Vagina (tissue), 2 donors: ENCODE measurements around the gene EXD3.

Experiments
- POLR2A ChIP-seq, 2 donors: fragments of 450-650 bp; IDR thresholded peaks; one replicate each; pipeline ENCODE4 v1.6.1; 2017; ENCODE audit warnings: antibody characterized with exemption in 2 of 2, mild to moderate bottlenecking in 2 of 2, moderate library complexity in 2 of 2
- POLR2AphosphoS5 ChIP-seq, 2 donors: sonication (generic); formaldehyde crosslinking; IDR thresholded peaks; one replicate each; pipeline ENCODE4 v1.9.0; 2017; ENCODE audit warnings: antibody characterized with exemption in 2 of 2, mild to moderate bottlenecking in 2 of 2, low read depth in 1 of 2; ENCODE audit not compliant: insufficient read depth in 1 of 2
- TF ChIP-seq, protein P1 (sequence below), 3 experiments: fragments of 450-650 bp in 2 of 3; fragments of 200-600 bp in 1 of 3; sonication (generic) in 1 of 3; IDR thresholded peaks; one replicate each; pipeline ENCODE4 v1.5.1; 2017 to 2019; ENCODE audit warnings: antibody characterized with exemption in 3 of 3, mild to moderate bottlenecking in 2 of 3, moderate library complexity in 2 of 3

DNA sequence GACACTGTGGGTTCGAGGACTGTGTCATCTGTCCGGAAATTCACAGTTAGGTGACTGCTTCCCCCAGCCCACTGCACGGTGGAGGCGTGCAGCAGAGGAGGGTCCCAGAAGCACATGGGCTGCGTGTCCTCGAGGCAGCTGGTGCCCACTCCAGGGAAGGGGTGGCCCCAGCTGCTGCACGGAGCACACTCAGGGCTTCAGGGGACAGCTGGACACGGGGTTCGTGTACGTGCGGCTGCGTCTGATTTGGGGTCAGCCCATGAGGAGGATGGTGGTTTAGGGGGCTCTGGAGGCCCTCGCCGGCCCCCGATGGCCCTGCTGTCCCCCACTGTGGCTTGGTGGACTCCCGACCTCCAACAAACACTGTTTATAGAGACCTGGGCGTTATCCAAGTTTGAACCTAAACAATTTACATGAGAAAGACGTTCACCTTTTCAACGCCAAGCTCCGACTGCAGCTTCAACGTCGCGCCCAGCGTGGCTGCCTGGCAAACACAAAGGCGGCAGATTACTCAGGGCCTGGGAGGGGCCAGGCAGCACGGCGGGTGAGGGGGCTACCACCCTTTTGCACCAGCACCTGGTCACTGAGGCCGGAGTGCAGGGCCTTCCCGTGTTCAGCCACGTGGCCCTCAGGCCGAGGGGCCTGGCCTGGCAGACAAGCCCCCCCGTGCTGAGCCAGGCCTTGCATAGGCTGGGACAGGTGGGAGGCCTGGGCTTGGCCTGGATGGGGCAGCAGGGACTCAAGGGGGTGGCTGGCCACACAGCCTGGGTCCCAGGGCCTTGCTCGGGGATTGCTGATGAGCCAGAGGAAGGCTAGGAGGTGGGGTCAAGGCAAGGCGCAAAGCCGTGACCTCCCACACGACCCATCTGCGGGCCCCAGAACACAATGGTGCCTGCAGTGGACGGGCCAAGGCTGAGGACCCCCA, 55.2 kb downstream of the EXD3 start:
- TF ChIP-seq, protein P1, sequence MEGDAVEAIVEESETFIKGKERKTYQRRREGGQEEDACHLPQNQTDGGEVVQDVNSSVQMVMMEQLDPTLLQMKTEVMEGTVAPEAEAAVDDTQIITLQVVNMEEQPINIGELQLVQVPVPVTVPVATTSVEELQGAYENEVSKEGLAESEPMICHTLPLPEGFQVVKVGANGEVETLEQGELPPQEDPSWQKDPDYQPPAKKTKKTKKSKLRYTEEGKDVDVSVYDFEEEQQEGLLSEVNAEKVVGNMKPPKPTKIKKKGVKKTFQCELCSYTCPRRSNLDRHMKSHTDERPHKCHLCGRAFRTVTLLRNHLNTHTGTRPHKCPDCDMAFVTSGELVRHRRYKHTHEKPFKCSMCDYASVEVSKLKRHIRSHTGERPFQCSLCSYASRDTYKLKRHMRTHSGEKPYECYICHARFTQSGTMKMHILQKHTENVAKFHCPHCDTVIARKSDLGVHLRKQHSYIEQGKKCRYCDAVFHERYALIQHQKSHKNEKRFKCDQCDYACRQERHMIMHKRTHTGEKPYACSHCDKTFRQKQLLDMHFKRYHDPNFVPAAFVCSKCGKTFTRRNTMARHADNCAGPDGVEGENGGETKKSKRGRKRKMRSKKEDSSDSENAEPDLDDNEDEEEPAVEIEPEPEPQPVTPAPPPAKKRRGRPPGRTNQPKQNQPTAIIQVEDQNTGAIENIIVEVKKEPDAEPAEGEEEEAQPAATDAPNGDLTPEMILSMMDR (IDR thresholded peaks at IDR 0.05) = no peak
- TF ChIP-seq POLR2A (IDR thresholded peaks at IDR 0.05) = no peak
- no peak for TF ChIP-seq POLR2AphosphoS5 (IDR thresholded peaks at IDR 0.05; ENCODE audit: insufficient read depth in 1 of 2, low read depth in 1 of 2)
